ENCODE results near the gene SLC3A2. TPM values are rescaled to one million over a fixed set of nuclear protein-coding genes. Genes with fewer than 3 reads are reported as not detected.
A peak's percentile ranks its signal among the peaks of the same experiment; 100 is the strongest.

Gene SLC3A2
- total RNA-seq, 1 donor from 2014 or later = 380 TPM

DNA sequence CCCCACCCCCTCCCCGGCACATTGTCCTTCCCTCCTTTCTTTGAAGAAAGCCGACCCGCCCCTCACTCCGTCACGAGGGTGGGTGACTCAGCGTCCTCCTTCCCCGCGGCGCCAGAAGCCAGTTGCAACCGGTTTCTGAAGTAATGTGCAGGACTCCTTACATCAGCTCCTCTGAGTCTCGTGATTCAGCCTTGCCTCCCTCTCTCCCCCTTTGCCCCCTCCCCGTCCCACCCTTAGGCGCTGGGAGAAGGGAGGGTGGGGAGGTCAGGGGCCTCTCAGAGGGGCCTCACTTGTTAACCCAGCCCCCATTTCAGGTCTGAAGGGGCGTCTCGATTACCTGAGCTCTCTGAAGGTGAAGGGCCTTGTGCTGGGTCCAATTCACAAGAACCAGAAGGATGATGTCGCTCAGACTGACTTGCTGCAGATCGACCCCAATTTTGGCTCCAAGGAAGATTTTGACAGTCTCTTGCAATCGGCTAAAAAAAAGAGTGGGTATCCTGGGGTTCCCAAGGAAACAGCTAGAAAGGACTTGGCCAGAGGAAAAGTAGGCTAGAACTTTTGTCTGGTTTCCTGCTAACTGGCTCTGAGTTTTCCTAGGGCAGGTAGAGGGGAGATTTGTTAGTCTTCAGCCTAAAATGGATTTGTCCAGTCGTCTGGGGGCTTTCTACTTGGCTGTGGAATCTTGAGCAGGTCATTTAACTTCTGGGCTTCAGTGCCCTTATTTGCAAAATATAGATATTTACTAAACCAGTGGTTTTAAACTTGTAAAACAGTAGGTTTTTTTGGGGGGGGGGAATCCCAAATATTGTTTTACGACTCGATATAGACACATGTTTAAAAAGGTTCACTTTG, 1.1 kb downstream of the SLC3A2 start:
- Mint-ChIP-seq H3K4me1 (ENCODE audit: low read depth) (peaks cover 58% of the 10 kb centered on the region), H3K9me3 (ENCODE audit: low read depth) (no peaks in the 10 kb centered on the region), H3K27ac (ENCODE audit: unreplicated experiment) (peak overlapping the region; percentile 100), H3K27me3 (ENCODE audit: low read depth) (no peaks in the 10 kb centered on the region), H3K4me3 (ENCODE audit: unreplicated experiment) (peak overlapping the region; percentile 100), H3K36me3 (ENCODE audit: low read depth) (peaks cover 43% of the 10 kb centered on the region)
- DNase-seq (ENCODE audit: low spot score) = peak; percentile 97
- TF ChIP-seq, protein P1, sequence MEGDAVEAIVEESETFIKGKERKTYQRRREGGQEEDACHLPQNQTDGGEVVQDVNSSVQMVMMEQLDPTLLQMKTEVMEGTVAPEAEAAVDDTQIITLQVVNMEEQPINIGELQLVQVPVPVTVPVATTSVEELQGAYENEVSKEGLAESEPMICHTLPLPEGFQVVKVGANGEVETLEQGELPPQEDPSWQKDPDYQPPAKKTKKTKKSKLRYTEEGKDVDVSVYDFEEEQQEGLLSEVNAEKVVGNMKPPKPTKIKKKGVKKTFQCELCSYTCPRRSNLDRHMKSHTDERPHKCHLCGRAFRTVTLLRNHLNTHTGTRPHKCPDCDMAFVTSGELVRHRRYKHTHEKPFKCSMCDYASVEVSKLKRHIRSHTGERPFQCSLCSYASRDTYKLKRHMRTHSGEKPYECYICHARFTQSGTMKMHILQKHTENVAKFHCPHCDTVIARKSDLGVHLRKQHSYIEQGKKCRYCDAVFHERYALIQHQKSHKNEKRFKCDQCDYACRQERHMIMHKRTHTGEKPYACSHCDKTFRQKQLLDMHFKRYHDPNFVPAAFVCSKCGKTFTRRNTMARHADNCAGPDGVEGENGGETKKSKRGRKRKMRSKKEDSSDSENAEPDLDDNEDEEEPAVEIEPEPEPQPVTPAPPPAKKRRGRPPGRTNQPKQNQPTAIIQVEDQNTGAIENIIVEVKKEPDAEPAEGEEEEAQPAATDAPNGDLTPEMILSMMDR (IDR thresholded peaks at IDR 0.05) = no peak

- peak overlapping the region; percentile 100 for H3K4me3 Mint-ChIP-seq (ENCODE audit: unreplicated experiment)
- peaks cover 47% of the 10 kb centered on the region for H3K36me3 Mint-ChIP-seq (ENCODE audit: low read depth)
- H3K27me3 Mint-ChIP-seq (ENCODE audit: low read depth) = no peaks in the 10 kb centered on the region
- TF ChIP-seq, protein P1 (IDR thresholded peaks at IDR 0.05) = no peak
- DNase-seq (ENCODE audit: low spot score) = no peak
- H3K27ac Mint-ChIP-seq (ENCODE audit: unreplicated experiment) = peak overlapping the region; percentile 100
- no peaks in the 10 kb centered on the region for H3K9me3 Mint-ChIP-seq (ENCODE audit: low read depth)
- peaks cover 63% of the 10 kb centered on the region for H3K4me1 Mint-ChIP-seq (ENCODE audit: low read depth)
These were observed 1.7 kb downstream of the SLC3A2 start for GRCh38 chr11:62882431-62882749.

GRCh38 chr11:62882788-62883501, 2.2 kb downstream of the SLC3A2 start:
- DNase-seq (ENCODE audit: low spot score) = no peak
- Mint-ChIP-seq H3K4me1 (ENCODE audit: low read depth) (peaks cover 66% of the 10 kb centered on the region), H3K4me3 (ENCODE audit: unreplicated experiment) (peak overlapping the region; percentile 100), H3K27me3 (ENCODE audit: low read depth) (no peaks in the 10 kb centered on the region), H3K9me3 (ENCODE audit: low read depth) (no peaks in the 10 kb centered on the region), H3K36me3 (ENCODE audit: low read depth) (peaks cover 50% of the 10 kb centered on the region), H3K27ac (ENCODE audit: unreplicated experiment) (peak overlapping the region; percentile 100)
- TF ChIP-seq, protein P1 (IDR thresholded peaks at IDR 0.05) = no peak

GRCh38 chr11:62883673-62884072, 3.0 kb downstream of the SLC3A2 start:
- H3K36me3 Mint-ChIP-seq (ENCODE audit: low read depth) = peaks cover 55% of the 10 kb centered on the region
- H3K9me3 Mint-ChIP-seq (ENCODE audit: low read depth) = no peaks in the 10 kb centered on the region
- peaks cover 68% of the 10 kb centered on the region for H3K4me1 Mint-ChIP-seq (ENCODE audit: low read depth)
- TF ChIP-seq, protein P1 (IDR thresholded peaks at IDR 0.05) = no peak
- DNase-seq (ENCODE audit: low spot score) = no peak
- no peaks in the 10 kb centered on the region for H3K27me3 Mint-ChIP-seq (ENCODE audit: low read depth)
- peak overlapping the region; percentile 100 for H3K27ac Mint-ChIP-seq (ENCODE audit: unreplicated experiment)
- H3K4me3 Mint-ChIP-seq (ENCODE audit: unreplicated experiment) = peak overlapping the region; percentile 100

GRCh38 chr11:62885137-62885750, 4.5 kb downstream of the SLC3A2 start:
- H3K27ac Mint-ChIP-seq (ENCODE audit: unreplicated experiment) = peak overlapping the region; percentile 15

More at GRCh38 chr11:62885137-62885750, 4.5 kb downstream of the SLC3A2 start:
- no peaks in the 10 kb centered on the region for H3K9me3 Mint-ChIP-seq (ENCODE audit: low read depth)
- peaks cover 67% of the 10 kb centered on the region for H3K36me3 Mint-ChIP-seq (ENCODE audit: low read depth)
- H3K27me3 Mint-ChIP-seq (ENCODE audit: low read depth) = no peaks in the 10 kb centered on the region
- DNase-seq (ENCODE audit: low spot score) = no peak
- peaks cover 71% of the 10 kb centered on the region for H3K4me1 Mint-ChIP-seq (ENCODE audit: low read depth)
- peak overlapping the region; percentile 100 for H3K4me3 Mint-ChIP-seq (ENCODE audit: unreplicated experiment)
- TF ChIP-seq, protein P1 (IDR thresholded peaks at IDR 0.05) = no peak

Data from chondrocyte (in vitro differentiated cells).